Measurements from ENCODE around the gene FAM153A. TPM values are rescaled to one million over a fixed set of nuclear protein-coding genes. Genes with fewer than 3 reads are reported as not detected.
"Not testable (repeated sequence)": the region's sequence is repeated elsewhere in the genome, so short reads cannot be mapped to it uniquely, and the experiment has no call there.

Gene FAM153A
- total and polyA plus RNA-seq, 2 of the 8 experiments (the other 6 are each of a cell fraction or from before 2014, with no cell fraction given) = not detected

DNA sequence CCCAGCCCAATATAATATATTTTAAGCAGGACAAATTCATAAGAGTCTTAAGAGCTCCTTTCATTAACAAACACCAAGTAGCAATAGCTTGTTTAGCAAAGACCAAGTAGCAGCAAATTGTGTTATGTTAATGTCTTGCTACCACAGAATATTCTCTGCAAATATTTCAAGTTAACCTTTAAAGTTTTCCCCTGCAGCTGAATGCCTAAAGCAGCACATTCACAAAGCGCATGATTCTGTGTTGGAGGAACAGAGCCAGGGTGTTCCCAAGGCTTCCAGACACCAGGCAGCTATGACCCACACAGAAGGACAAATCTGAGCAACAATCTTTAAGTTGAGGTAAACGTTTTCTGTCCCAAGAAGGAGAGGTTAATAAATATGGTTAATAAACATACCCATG lies 42.1 kb upstream of the FAM153A start:
- H3K36me3 ChIP-seq (ENCODE audit: control insufficient read depth in 2 of 4, insufficient read depth in 4 of 4, low read length in 3 of 4); H3K4me2 ChIP-seq (ENCODE audit: insufficient read depth in 1 of 2, low read depth in 2 of 2, low read length in 2 of 2); H3K9me3 ChIP-seq (ENCODE audit: insufficient read depth in 2 of 2, low read depth in 1 of 2, low read length in 1 of 2); DNase-seq (ENCODE audit: low read depth in 1 of 2, low spot score in 2 of 2); H3K4me1 ChIP-seq (replicated peaks in 1 of 4; ENCODE audit: control insufficient read depth in 3 of 4, insufficient read depth in 4 of 4, low read length in 3 of 4); H3K56ac ChIP-seq (replicated peaks; ENCODE audit: insufficient read length, low read depth, low read length); H3K79me2 ChIP-seq (ENCODE audit: control insufficient read depth in 1 of 2, insufficient read depth in 2 of 2, low read length in 2 of 2); H2BK12ac ChIP-seq (ENCODE audit: low read depth, low read length); H3K4ac ChIP-seq (replicated peaks; ENCODE audit: insufficient read length, low read depth, low read length); H2BK15ac ChIP-seq (ENCODE audit: low read length); H3K9ac ChIP-seq (replicated peaks in 1 of 4; ENCODE audit: extremely low read depth in 1 of 4, low read depth in 3 of 4, low read length in 3 of 4); H2AK5ac ChIP-seq (ENCODE audit: low read depth, low read length); H3K27ac ChIP-seq (ENCODE audit: low read depth, low read length); CTCF ChIA-PET (ENCODE audit: partially characterized antibody); POLR2A ChIA-PET (ENCODE audit: partially characterized antibody); H3K79me1 ChIP-seq (ENCODE audit: low read depth, low read length); H2BK5ac ChIP-seq (ENCODE audit: low read depth, low read length); H3K4me3 ChIP-seq (ENCODE audit: extremely low read depth in 1 of 4, insufficient read depth in 2 of 4, low read depth in 3 of 4, low read length in 4 of 4); H3K14ac ChIP-seq (ENCODE audit: insufficient read length); H4K8ac ChIP-seq (ENCODE audit: extremely low read depth, insufficient read depth, low read length); H3K23me2 ChIP-seq (ENCODE audit: low read depth, low read length); H2BK20ac ChIP-seq (ENCODE audit: low read length); H2AFZ ChIP-seq (ENCODE audit: low read length); H3K18ac ChIP-seq (ENCODE audit: extremely low read depth, low read length); H3K27me3 ChIP-seq (replicated peaks in 1 of 4; ENCODE audit: control insufficient read depth in 3 of 4, extremely low read depth in 1 of 4, insufficient read depth in 3 of 4, low read length in 3 of 4); H3K23ac ChIP-seq (ENCODE audit: insufficient read length); H4K5ac ChIP-seq (ENCODE audit: insufficient read length, low read depth, low read length); H4K91ac ChIP-seq (replicated peaks; ENCODE audit: insufficient read length, low read length); H4K20me1 ChIP-seq (replicated peaks in 1 of 2; ENCODE audit: control insufficient read depth in 1 of 2, insufficient read depth in 2 of 2, low read length in 2 of 2); H2BK120ac ChIP-seq (replicated peaks; ENCODE audit: low read depth, low read length); FAIRE-seq: not testable (repeated sequence)
- WGBS, 2 experiments (ENCODE audit: extremely low coverage in 1 of 2, insufficient coverage in 1 of 2, insufficient read length in 1 of 2, insufficient replicate concordance in 2 of 2, low coverage in 1 of 2, low lambda C conversion rate in 2 of 2, missing lambda C conversion rate in 1 of 2) = no CpG with 5 or more reads among the region's 2 CpGs

DNA sequence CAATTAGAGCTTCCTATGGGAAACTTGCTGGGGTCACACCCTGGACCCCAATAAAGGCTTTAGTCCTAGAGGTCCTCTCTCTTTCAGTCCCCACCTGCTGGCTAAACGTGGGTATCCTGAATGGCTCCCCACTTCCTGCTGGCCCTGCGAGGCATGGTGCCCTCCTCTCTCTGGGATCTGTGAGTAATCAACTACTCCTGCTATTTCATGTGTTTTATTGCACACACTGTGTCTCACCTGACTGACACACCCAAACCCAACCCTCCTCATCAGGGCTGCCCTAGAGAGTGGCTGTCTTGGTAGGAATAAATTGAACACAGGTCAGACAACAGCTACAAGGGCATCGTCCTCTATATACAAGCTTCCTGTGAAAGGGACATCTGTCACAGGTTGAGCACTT lies 39.8 kb upstream of the FAM153A start:
- FAIRE-seq; H2BK15ac ChIP-seq (ENCODE audit: low read length); H3K4me3 ChIP-seq (ENCODE audit: extremely low read depth in 1 of 4, insufficient read depth in 2 of 4, low read depth in 3 of 4, low read length in 4 of 4); H3K4me2 ChIP-seq (ENCODE audit: insufficient read depth in 1 of 2, low read depth in 2 of 2, low read length in 2 of 2); H4K8ac ChIP-seq (ENCODE audit: extremely low read depth, insufficient read depth, low read length); DNase-seq (ENCODE audit: low read depth in 1 of 2, low spot score in 2 of 2); POLR2A ChIA-PET (ENCODE audit: partially characterized antibody); H3K14ac ChIP-seq (ENCODE audit: insufficient read length); H3K56ac ChIP-seq (replicated peaks; ENCODE audit: insufficient read length, low read depth, low read length); H3K79me2 ChIP-seq (ENCODE audit: control insufficient read depth in 1 of 2, insufficient read depth in 2 of 2, low read length in 2 of 2); H4K91ac ChIP-seq (replicated peaks; ENCODE audit: insufficient read length, low read length); H4K20me1 ChIP-seq (replicated peaks in 1 of 2; ENCODE audit: control insufficient read depth in 1 of 2, insufficient read depth in 2 of 2, low read length in 2 of 2); H2AFZ ChIP-seq (ENCODE audit: low read length); H3K9ac ChIP-seq (replicated peaks in 1 of 4; ENCODE audit: extremely low read depth in 1 of 4, low read depth in 3 of 4, low read length in 3 of 4); H3K4me1 ChIP-seq (replicated peaks in 1 of 4; ENCODE audit: control insufficient read depth in 3 of 4, insufficient read depth in 4 of 4, low read length in 3 of 4); H3K79me1 ChIP-seq (ENCODE audit: low read depth, low read length); H3K23ac ChIP-seq (ENCODE audit: insufficient read length); CTCF ChIA-PET (ENCODE audit: partially characterized antibody); H4K5ac ChIP-seq (ENCODE audit: insufficient read length, low read depth, low read length); H3K18ac ChIP-seq (ENCODE audit: extremely low read depth, low read length); H2AK5ac ChIP-seq (ENCODE audit: low read depth, low read length); H3K27ac ChIP-seq (ENCODE audit: low read depth, low read length); H3K36me3 ChIP-seq (ENCODE audit: control insufficient read depth in 2 of 4, insufficient read depth in 4 of 4, low read length in 3 of 4); H2BK120ac ChIP-seq (replicated peaks; ENCODE audit: low read depth, low read length); H3K27me3 ChIP-seq (replicated peaks in 1 of 4; ENCODE audit: control insufficient read depth in 3 of 4, extremely low read depth in 1 of 4, insufficient read depth in 3 of 4, low read length in 3 of 4); H2BK5ac ChIP-seq (ENCODE audit: low read depth, low read length); H2BK20ac ChIP-seq (ENCODE audit: low read length); H3K4ac ChIP-seq (replicated peaks; ENCODE audit: insufficient read length, low read depth, low read length); H2BK12ac ChIP-seq (ENCODE audit: low read depth, low read length); H3K9me3 ChIP-seq (ENCODE audit: insufficient read depth in 2 of 2, low read depth in 1 of 2, low read length in 1 of 2); H3K23me2 ChIP-seq (ENCODE audit: low read depth, low read length): not testable (repeated sequence)
- no CpG with 5 or more reads among the region's 3 CpGs for WGBS, 2 experiments (ENCODE audit: extremely low coverage in 1 of 2, insufficient coverage in 1 of 2, insufficient read length in 1 of 2, insufficient replicate concordance in 2 of 2, low coverage in 1 of 2, low lambda C conversion rate in 2 of 2, missing lambda C conversion rate in 1 of 2)
